GM12801 (cell line): Measurements from ENCODE around the gene ZNF343.

ENCODE experiments used
- TF ChIP-seq, protein P1 (sequence below): IDR thresholded peaks from one replicate; pipeline ENCODE4 v1.5.1; 2011; ENCODE audit warnings: control low read depth; ENCODE audit not compliant: insufficient read length; ENCODE audit errors: extremely low read depth

Gene ZNF343

DNA sequence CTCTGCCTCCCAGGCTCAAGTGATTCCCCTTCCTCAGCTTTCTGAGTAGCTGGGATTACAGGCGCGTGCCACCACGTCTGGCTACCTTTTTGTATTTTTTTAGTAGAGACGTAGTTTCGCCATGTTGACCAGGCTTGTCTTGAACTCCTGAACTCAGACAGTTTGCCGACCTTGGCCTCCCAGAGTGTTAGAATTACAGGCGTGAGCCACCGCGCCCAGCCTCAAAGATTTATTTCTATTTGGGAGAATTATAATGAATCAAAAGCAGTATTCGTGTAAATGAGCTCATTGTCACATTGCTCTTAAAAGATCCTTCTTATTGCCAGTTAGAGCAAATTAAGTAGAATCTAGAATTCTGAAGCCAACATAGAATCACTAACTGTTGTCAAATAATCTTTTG is 9.4 kb upstream of the ZNF343 start:
- TF ChIP-seq, protein P1, sequence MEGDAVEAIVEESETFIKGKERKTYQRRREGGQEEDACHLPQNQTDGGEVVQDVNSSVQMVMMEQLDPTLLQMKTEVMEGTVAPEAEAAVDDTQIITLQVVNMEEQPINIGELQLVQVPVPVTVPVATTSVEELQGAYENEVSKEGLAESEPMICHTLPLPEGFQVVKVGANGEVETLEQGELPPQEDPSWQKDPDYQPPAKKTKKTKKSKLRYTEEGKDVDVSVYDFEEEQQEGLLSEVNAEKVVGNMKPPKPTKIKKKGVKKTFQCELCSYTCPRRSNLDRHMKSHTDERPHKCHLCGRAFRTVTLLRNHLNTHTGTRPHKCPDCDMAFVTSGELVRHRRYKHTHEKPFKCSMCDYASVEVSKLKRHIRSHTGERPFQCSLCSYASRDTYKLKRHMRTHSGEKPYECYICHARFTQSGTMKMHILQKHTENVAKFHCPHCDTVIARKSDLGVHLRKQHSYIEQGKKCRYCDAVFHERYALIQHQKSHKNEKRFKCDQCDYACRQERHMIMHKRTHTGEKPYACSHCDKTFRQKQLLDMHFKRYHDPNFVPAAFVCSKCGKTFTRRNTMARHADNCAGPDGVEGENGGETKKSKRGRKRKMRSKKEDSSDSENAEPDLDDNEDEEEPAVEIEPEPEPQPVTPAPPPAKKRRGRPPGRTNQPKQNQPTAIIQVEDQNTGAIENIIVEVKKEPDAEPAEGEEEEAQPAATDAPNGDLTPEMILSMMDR = no peak

- TF ChIP-seq, protein P1 = no peak
Measured at GRCh38 chr20:2516399-2516798, 7.7 kb upstream of the ZNF343 start.

DNA sequence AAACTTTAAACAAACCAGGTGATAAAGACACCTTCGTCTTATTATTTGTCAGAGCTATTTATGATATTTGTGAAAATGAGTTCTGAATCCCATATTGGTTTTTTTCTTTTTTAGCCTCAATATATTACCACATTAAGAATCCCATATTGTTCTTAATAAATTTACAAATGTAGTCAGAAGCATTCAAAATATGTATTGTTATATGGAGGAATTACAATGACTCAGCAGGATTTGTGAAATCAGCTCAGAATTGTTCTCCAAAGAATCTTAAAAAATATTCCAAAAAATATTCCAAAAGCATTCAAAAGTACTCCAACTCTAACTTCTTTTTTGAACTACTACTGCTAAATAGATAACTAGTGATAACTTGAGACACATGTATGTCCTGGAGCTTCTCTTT is 6.5 kb upstream of the ZNF343 start:
- TF ChIP-seq, protein P1 = no peak

GRCh38 chr20:2509794-2510193 is 1.1 kb upstream of the ZNF343 start:
- TF ChIP-seq, protein P1 = no peak

GRCh38 chr20:2509468-2509781 is 710 bp upstream of the ZNF343 start:
- TF ChIP-seq, protein P1 = no peak

DNA sequence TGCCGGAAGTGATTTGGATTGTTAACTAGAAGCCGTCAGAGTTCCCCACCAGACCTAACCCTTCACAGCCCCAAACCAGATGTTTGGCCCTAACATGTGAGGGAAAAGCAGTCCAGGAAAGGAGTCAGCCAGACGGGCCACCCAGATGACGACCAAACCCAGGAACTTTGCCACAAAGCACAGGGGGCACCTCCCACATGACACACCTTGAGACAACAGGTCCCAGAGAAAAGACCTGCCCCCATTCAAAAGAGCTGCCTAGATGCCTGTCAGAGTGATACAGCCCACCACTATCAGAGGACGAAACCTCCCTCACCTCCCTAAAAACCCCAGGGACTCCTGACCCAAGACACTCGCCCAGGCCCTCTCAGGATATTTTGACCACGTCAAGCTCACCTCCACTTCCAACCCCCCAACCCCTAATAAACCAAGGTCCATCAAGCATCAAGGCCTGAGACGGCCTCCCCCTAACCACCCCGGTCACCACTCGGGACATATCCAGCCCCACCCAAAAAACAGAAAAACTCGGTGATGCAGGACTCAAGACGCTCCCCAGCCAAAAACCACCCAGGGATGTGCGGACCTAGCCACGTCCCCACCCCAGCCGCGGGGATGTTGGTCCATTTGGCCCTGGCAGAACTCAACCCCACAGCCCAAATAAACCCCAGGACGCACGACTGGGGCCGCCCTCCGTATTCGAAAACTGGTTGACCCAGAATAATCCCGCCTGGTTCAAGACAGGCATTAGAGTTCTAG is 662 bp downstream of the ZNF343 start:
- TF ChIP-seq, protein P1 = no peak

DNA sequence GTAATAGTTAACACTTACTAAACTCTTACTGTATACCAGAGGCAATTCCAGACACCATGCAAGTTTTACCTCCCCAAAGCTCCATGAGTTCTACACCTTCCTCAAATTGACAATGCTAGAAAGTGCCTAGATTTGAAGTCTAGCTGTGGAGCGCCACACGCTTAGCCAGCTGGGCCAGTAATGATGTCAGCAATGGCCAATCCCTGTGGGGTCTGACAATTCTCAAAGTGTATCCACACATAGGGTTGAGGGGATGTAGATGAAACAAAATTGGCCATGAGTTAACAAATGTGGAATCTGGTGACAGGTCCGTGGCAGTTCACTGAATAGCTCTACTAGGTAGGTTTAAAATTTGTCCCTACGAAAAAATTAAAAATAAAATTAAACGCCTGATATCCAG is 1.3 kb downstream of the ZNF343 start:
- TF ChIP-seq, protein P1 = no peak
